ENCODE data around the gene KIFC1. TPM values are rescaled to one million over a fixed set of nuclear protein-coding genes. Genes with fewer than 3 reads are reported as not detected.

KIFC1 gene
- total RNA-seq, 4 donors from 2014 or later, result 3.2 to 19.5 (median 9.8) TPM

DNA sequence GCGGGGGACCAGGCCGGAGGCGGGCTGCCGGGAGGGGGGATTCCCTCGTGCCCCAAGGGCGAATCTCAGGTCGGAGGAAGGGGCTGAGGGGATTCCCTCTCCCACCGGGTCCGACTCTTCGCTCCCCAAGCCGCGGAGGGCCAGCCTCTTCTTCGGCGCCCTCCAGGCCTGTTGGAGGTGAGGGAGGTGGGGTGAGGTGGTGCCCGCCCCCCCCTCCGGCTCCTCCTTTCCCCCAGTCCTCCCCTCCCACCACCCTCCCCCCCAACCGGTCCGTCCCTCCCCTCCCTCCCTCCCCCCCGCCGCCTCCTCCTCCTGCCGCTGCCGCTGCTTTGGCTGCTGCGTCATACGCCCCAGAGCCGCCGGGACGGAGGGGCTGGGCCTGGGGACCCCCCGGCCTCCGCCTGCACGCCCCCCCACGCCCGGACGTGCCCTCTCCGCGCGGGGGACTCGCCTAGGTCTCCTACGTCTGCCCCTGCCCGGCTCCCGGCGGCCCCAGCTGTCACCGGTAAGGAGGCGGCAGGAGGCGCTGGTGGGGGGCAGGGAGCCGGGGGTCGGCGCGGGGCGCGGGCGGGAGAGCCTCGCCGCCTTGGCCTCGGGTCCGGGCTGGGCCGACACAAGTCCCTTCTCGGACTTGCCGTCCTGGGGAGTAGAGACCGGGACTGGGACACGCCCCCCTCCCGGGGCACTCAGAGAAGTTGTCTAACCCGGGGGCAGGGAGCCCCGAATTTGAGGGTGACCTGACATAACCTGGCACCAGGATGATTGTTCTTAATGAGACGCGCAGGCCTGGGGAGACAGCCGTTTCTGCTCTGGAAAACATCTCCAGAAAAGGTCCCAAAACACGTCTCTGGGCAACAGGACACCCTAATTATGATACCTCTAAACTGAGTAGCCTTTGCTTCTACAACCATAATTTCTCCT is 19.3 kb downstream of the KIFC1 start, which contains the start of gene PHF1:
Gene PHF1, plus strand, starts transcription at position 304 of the 921 bp plus-strand sequence. CDS start 1,250 bp downstream, outside the sequence.
- DNase-seq (ENCODE audit: low spot score in 2 of 2), result peak in 1 of 2 donors; percentile 89
- TF ChIP-seq EP300 (IDR thresholded peaks at IDR 0.05), result no peak
- TF ChIP-seq POLR2A (IDR thresholded peaks at IDR 0.05), result no peak
- TF ChIP-seq CTCF (IDR thresholded peaks at IDR 0.05), result no peak
- no peak for TF ChIP-seq POLR2AphosphoS5 (IDR thresholded peaks at IDR 0.05)
- H3K9me3 ChIP-seq, result no peaks in the 10 kb centered on the region
- no peaks in the 10 kb centered on the region for H3K27me3 ChIP-seq
- peaks cover 37% of the 10 kb centered on the region for H3K4me1 ChIP-seq
- H3K4me3 ChIP-seq, result peak within 1 kb of the TSS; percentile 99
- H3K27ac ChIP-seq, result peak within 1 kb of the TSS; percentile 98
- H3K36me3 ChIP-seq, result peaks cover 39% of the 10 kb centered on the region
- 0% methylated on average over 26 of the region's 67 CpGs for WGBS

DNA sequence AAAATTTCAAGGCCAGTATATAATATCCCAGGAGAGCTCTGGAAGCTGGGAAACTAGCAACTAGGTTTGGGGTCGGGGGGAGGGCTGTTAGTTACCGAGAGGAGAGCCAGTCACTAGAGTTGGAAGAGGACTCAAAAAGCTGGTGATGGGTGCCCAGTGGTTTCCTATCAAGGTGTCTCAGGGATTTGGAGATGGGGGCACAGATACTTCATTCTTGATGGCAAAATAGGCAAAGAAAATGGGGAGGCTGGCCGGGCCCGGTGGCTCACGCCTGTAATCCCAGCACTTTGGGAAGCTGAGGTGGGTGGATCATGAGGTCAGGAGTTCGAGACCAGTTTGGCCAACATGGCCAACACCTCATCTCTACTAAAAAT is 20.0 kb downstream of the KIFC1 start:
- TF ChIP-seq POLR2AphosphoS5 (IDR thresholded peaks at IDR 0.05) (no peak), CTCF (IDR thresholded peaks at IDR 0.05) (no peak), EP300 (IDR thresholded peaks at IDR 0.05) (no peak)
- Histone ChIP-seq H3K27ac (peak overlapping the region; percentile 98), H3K4me3 (peak overlapping the region; percentile 99), H3K9me3 (no peaks in the 10 kb centered on the region), H3K36me3 (peaks cover 41% of the 10 kb centered on the region), H3K27me3 (no peaks in the 10 kb centered on the region), H3K4me1 (peaks cover 43% of the 10 kb centered on the region)
- WGBS, result 60% methylated on average over 6 of the region's 6 CpGs
- peak in 1 of 2 donors; percentile 63 for DNase-seq (ENCODE audit: low spot score in 2 of 2)

GRCh38 chr6:33412140-33413009 is 20.8 kb downstream of the KIFC1 start:
- Histone ChIP-seq H3K4me1 (peaks cover 51% of the 10 kb centered on the region), H3K27ac (peak overlapping the region; percentile 98), H3K4me3 (peak overlapping the region; percentile 99), H3K27me3 (no peaks in the 10 kb centered on the region), H3K9me3 (no peaks in the 10 kb centered on the region), H3K36me3 (peaks cover 41% of the 10 kb centered on the region)
- TF ChIP-seq EP300 (IDR thresholded peaks at IDR 0.05) (no peak), POLR2AphosphoS5 (IDR thresholded peaks at IDR 0.05) (no peak), POLR2A (IDR thresholded peaks at IDR 0.05) (no peak), CTCF (IDR thresholded peaks at IDR 0.05) (no peak)
- WGBS, result 88% methylated on average over 10 of the region's 10 CpGs
- no peak for DNase-seq (ENCODE audit: low spot score in 2 of 2)

DNA sequence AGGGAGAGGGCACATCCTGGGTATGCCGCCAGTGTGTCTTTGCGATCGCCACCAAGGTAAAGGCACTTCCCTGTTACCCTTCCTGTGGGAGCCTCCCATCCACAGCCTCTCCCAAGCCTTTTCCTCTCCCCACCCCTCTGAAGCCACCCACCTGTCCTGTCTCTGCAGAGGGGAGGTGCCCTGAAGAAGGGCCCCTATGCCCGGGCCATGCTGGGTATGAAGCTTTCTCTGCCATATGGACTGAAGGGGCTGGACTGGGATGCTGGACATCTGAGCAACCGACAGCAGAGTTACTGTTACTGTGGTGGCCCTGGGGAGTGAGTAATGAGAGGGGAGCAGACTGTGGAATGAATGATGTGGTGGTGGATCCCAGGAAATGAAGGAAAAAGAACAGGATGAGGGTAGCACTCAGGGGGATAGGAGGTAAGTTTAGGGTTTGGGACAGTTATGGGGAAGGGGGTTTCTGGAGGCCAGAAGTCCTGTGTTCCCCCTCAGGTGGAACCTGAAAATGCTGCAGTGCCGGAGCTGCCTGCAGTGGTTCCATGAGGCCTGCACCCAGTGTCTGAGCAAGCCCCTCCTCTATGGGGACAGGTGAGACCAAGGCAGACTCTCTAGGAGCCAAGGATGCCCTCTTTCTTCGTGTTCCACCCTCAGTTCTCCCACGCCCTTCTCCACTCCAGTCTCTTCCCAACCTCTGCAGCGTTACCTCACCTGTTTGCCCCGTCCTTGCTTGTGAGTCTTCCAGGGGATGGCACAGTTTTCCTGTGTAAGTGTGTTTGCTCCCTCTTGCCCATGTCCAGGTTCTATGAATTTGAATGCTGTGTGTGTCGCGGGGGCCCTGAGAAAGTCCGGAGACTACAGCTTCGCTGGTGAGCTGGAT is 21.9 kb downstream of the KIFC1 start:
- H3K4me1 ChIP-seq, result peaks cover 56% of the 10 kb centered on the region
- no peak overlapping the region for H3K27ac ChIP-seq
- H3K36me3 ChIP-seq, result peaks cover 41% of the 10 kb centered on the region
- no peak for TF ChIP-seq POLR2AphosphoS5 (IDR thresholded peaks at IDR 0.05)
- TF ChIP-seq EP300 (IDR thresholded peaks at IDR 0.05), result no peak
- no peak for TF ChIP-seq CTCF (IDR thresholded peaks at IDR 0.05)
- no peak for TF ChIP-seq POLR2A (IDR thresholded peaks at IDR 0.05)
- 80% methylated on average over 14 of the region's 14 CpGs for WGBS
- DNase-seq (ENCODE audit: low spot score in 2 of 2), result no peak
- H3K27me3 ChIP-seq, result no peaks in the 10 kb centered on the region
- H3K9me3 ChIP-seq, result no peaks in the 10 kb centered on the region
- H3K4me3 ChIP-seq, result no peak overlapping the region

Measured in suprapubic skin (tissue), 4 donors.